CD4-positive, alpha-beta T cell treated with Interleukin-4 for 1 hour (primary cell): ENCODE results near the gene PCCB.
"Not testable (repeated sequence)": the region's sequence is repeated elsewhere in the genome, so short reads cannot be mapped to it uniquely, and the experiment has no call there.

Experiments used
- DNase-seq, 2 donors: peaks; one replicate each; pipeline ENCODE4 v3.0.0-alpha.2; 2020 to 2022

Gene PCCB

GRCh38 chr3:136330900-136331299, 80.8 kb downstream of the PCCB start:
- DNase-seq, result no peak

GRCh38 chr3:136332302-136332701, 82.2 kb downstream of the PCCB start:
- DNase-seq, result no peak

GRCh38 chr3:136332776-136333175, 82.6 kb downstream of the PCCB start:
- DNase-seq, result no peak

GRCh38 chr3:136334209-136334608, 84.1 kb downstream of the PCCB start:
- DNase-seq, result no peak

GRCh38 chr3:136334726-136335125, 84.6 kb downstream of the PCCB start:
- DNase-seq, result not testable (repeated sequence)

- DNase-seq, result no peak
These were observed 86.4 kb downstream of the PCCB start for GRCh38 chr3:136336329-136337100.

GRCh38 chr3:136343446-136343845, 93.3 kb downstream of the PCCB start:
- DNase-seq, result no peak

GRCh38 chr3:136343873-136344555, 93.9 kb downstream of the PCCB start:
- DNase-seq, result no peak

GRCh38 chr3:136346486-136346885, 96.3 kb downstream of the PCCB start:
- DNase-seq, result no peak

GRCh38 chr3:136350132-136350531, 100.0 kb downstream of the PCCB start:
- no peak for DNase-seq

- no peak for DNase-seq
These were observed 100.4 kb downstream of the PCCB start for GRCh38 chr3:136350557-136350956.

GRCh38 chr3:136351351-136351750, 101.2 kb downstream of the PCCB start:
- DNase-seq, result no peak

GRCh38 chr3:136351905-136352304, 101.8 kb downstream of the PCCB start:
- no peak for DNase-seq

GRCh38 chr3:136353461-136353860, 103.3 kb downstream of the PCCB start:
- DNase-seq, result no peak

GRCh38 chr3:136366289-136366688, 116.1 kb downstream of the PCCB start:
- no peak for DNase-seq

GRCh38 chr3:136375800-136376199, 125.7 kb downstream of the PCCB start:
- not testable (repeated sequence) for DNase-seq

GRCh38 chr3:136377508-136377907, 127.4 kb downstream of the PCCB start:
- no peak for DNase-seq

- DNase-seq, result no peak
These were observed 127.9 kb downstream of the PCCB start for GRCh38 chr3:136378011-136378410.
